Endodermal cell (in vitro differentiated cells): ENCODE results near the gene PANK4. TPM values are rescaled to one million over a fixed set of nuclear protein-coding genes. Genes with fewer than 3 reads are reported as not detected.

Experiments used
- DNase-seq: peaks from one replicate; pipeline ENCODE4 v3.0.0-alpha.2; 2017
- H3K27ac ChIP-seq: 2 replicates; pipeline ENCODE4 v1.5.1; 2013; ENCODE audit warnings: mild to moderate bottlenecking, low read depth, low read length, moderate library complexity
- H3K27me3 ChIP-seq: 2 replicates; pipeline ENCODE4 v1.6.1; 2013; ENCODE audit warnings: mild to moderate bottlenecking, low read length, moderate library complexity; ENCODE audit not compliant: insufficient read depth, control insufficient read depth, poor library complexity, severe bottlenecking
- H3K36me3 ChIP-seq: 2 replicates; pipeline ENCODE4 v1.7.0; 2013; ENCODE audit warnings: mild to moderate bottlenecking, low read length, moderate library complexity; ENCODE audit not compliant: control insufficient read depth, insufficient read depth
- H3K4me1 ChIP-seq: one replicate; pipeline ENCODE4 v1.7.0; 2013; ENCODE audit warnings: low read length; ENCODE audit not compliant: control insufficient read depth, insufficient read depth
- H3K4me3 ChIP-seq: 2 replicates; pipeline ENCODE4 v1.5.1; 2013; ENCODE audit warnings: mild to moderate bottlenecking, low read length, moderate library complexity
- H3K9ac ChIP-seq: 2 replicates; pipeline ENCODE4 v1.6.1; 2013; ENCODE audit warnings: mild to moderate bottlenecking, low read length, moderate library complexity; ENCODE audit not compliant: poor library complexity, severe bottlenecking; ENCODE audit errors: extremely low read depth
- H3K9me3 ChIP-seq: 2 replicates; pipeline ENCODE4 v1.6.1; 2013; ENCODE audit warnings: mild to moderate bottlenecking, low read length, moderate library complexity; ENCODE audit not compliant: control insufficient read depth
- H3K27ac Mint-ChIP-seq: 2 replicates; pipeline ENCODE4 v1.8.0; 2020; ENCODE audit warnings: mixed read lengths
- H3K27me3 Mint-ChIP-seq: 2 replicates; pipeline ENCODE4 v1.8.0; 2021; ENCODE audit warnings: mild to moderate bottlenecking, mixed read lengths; ENCODE audit not compliant: insufficient read depth
- H3K36me3 Mint-ChIP-seq: 2 replicates; pipeline ENCODE4 v1.8.0; 2020; ENCODE audit warnings: low read depth, mixed read lengths
- H3K4me1 Mint-ChIP-seq: 2 replicates; pipeline ENCODE4 v1.8.0; 2020; ENCODE audit warnings: mixed read lengths
- H3K4me3 Mint-ChIP-seq: 2 replicates; pipeline ENCODE4 v1.8.0; 2020; ENCODE audit warnings: mild to moderate bottlenecking, moderate library complexity, mixed read lengths
- H3K9me3 Mint-ChIP-seq: 2 replicates; pipeline ENCODE4 v1.8.0; 2020; ENCODE audit warnings: mild to moderate bottlenecking, mixed read lengths
- CTCF ChIP-seq: fragments of 200-600 bp; sonication (generic); conservative IDR thresholded peaks from 2 replicates; pipeline ENCODE4 v1.5.0; 2021; ENCODE audit warnings: antibody characterized with exemption, mild to moderate bottlenecking
- WGBS, 2 experiments: methylation state at CpG; one replicate each; pipeline versions ENCODE4 v1.1.5 to v1.1.7; 2013; ENCODE audit warnings: missing lambda C conversion rate in 2 of 2, mixed read lengths in 1 of 2; ENCODE audit not compliant: insufficient coverage in 1 of 2, insufficient read length in 1 of 2; 5-methylcytosine and 5-hydroxymethylcytosine counted together
- total RNA-seq, 2 donors: library from RNA; stranded (reverse); fragmentation: NEBNext Ultra II Directional in 1 of 2; extraction: Animal tissue kit (Norgen Biotek cat#: 25700) in 1 of 2; gene quantifications; 2 replicates in 1 of 2; 3 replicates in 1 of 2; pipeline ENCODE4 v1.2.1, GENCODE V29; 2021

Gene PANK4
- total RNA-seq, 2 donors from 2014 or later, result 45.6 to 49.5 TPM

DNA sequence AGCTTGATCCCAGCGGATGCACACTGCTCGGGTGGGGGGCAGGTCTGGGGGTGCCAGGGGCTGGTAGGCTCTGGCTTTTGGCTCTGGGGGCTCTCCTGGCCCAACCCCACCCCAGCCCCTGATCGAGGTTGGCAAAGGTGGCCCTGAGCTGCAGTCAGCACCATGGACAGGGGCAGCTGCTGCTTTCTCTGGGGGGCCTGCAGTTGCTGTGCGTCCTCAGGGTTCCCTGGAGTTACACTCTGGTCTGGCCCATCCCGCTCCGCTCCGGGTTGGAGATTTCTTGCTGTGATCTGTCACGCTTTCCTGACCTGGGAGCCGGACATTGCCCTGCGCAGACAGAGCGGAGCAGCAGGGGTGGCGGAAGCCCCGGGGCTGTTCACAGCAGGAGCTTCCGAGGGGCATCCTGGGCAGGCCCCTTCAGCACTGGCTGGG is 58.3 kb downstream of the PANK4 start:
- Histone ChIP-seq H3K36me3 (no peaks in the 10 kb centered on the region), H3K27ac (no peak overlapping the region), H3K4me3 (no peak overlapping the region), H3K27me3 (no peaks in the 10 kb centered on the region), H3K9me3 (no peaks in the 10 kb centered on the region), H3K4me1 (no peaks in the 10 kb centered on the region), H3K9ac (no peak overlapping the region)
- Mint-ChIP-seq H3K9me3 (no peaks in the 10 kb centered on the region), H3K4me3 (no peak overlapping the region), H3K27ac (no peak overlapping the region), H3K27me3 (no peaks in the 10 kb centered on the region), H3K4me1 (no peaks in the 10 kb centered on the region), H3K36me3 (no peaks in the 10 kb centered on the region)
- WGBS, 2 experiments, result 36 to 50% methylated on average over 10 to 14 of the region's 14 CpGs
- no peak for TF ChIP-seq CTCF
- peak; percentile 91 for DNase-seq

GRCh38 chr1:2466958-2467554 is 59.3 kb downstream of the PANK4 start:
- no peaks in the 10 kb centered on the region for H3K4me1 Mint-ChIP-seq
- H3K4me3 ChIP-seq, result no peak overlapping the region
- no peak overlapping the region for H3K27ac Mint-ChIP-seq
- H3K36me3 Mint-ChIP-seq, result no peaks in the 10 kb centered on the region
- no peak overlapping the region for H3K9ac ChIP-seq
- TF ChIP-seq CTCF, result peak; percentile 49
- no peaks in the 10 kb centered on the region for H3K4me1 ChIP-seq
- H3K4me3 Mint-ChIP-seq, result no peak overlapping the region
- H3K27ac ChIP-seq, result no peak overlapping the region
- no peaks in the 10 kb centered on the region for H3K36me3 ChIP-seq
- no peaks in the 10 kb centered on the region for H3K27me3 Mint-ChIP-seq
- no peaks in the 10 kb centered on the region for H3K9me3 Mint-ChIP-seq
- WGBS, 2 experiments, result 16 to 19% methylated on average over 6 to 30 of the region's 30 CpGs
- no peaks in the 10 kb centered on the region for H3K9me3 ChIP-seq
- peak; percentile 84 for DNase-seq
- H3K27me3 ChIP-seq, result no peaks in the 10 kb centered on the region

GRCh38 chr1:2466270-2466665 is 60.1 kb downstream of the PANK4 start:
- no peaks in the 10 kb centered on the region for H3K9me3 Mint-ChIP-seq
- no peaks in the 10 kb centered on the region for H3K27me3 Mint-ChIP-seq
- no peak for TF ChIP-seq CTCF
- no peak overlapping the region for H3K9ac ChIP-seq
- H3K4me3 Mint-ChIP-seq, result no peak overlapping the region
- H3K4me1 Mint-ChIP-seq, result no peaks in the 10 kb centered on the region
- no peak overlapping the region for H3K27ac ChIP-seq
- H3K27ac Mint-ChIP-seq, result no peak overlapping the region
- no peaks in the 10 kb centered on the region for H3K9me3 ChIP-seq
- no peak overlapping the region for H3K4me3 ChIP-seq
- no peak for DNase-seq
- H3K36me3 ChIP-seq, result no peaks in the 10 kb centered on the region
- H3K4me1 ChIP-seq, result no peaks in the 10 kb centered on the region
- H3K36me3 Mint-ChIP-seq, result no peaks in the 10 kb centered on the region
- no peaks in the 10 kb centered on the region for H3K27me3 ChIP-seq
- 79 to 86% methylated on average over 6 to 12 of the region's 12 CpGs for WGBS, 2 experiments
